MM.1S (cell line): ENCODE measurements around the gene TOM1L1.

ENCODE experiments used
- DNase-seq: peaks from one replicate; pipeline ENCODE4 v3.0.0-alpha.2; 2015
- H2AFZ ChIP-seq: fragments of 300-600 bp; sonication (generic); 2 replicates; pipeline ENCODE4 v1.6.0; 2016; ENCODE audit warnings: antibody characterized with exemption, low read length
- H3F3A ChIP-seq: fragments of 300-600 bp; sonication (generic); 2 replicates; pipeline ENCODE4 v1.6.1; 2016; ENCODE audit warnings: mild to moderate bottlenecking, antibody characterized with exemption, low read length, moderate library complexity, mixed read lengths; ENCODE audit not compliant: insufficient read depth
- H3K27ac ChIP-seq: fragments of 300-600 bp; sonication (generic); 2 replicates; pipeline ENCODE4 v1.5.1; 2016; ENCODE audit warnings: mild to moderate bottlenecking, low read length
- H3K27me3 ChIP-seq: fragments of 300-600 bp; sonication (generic); replicated peaks from 2 replicates; pipeline ENCODE4 v1.6.0; 2016; ENCODE audit warnings: low read length; ENCODE audit not compliant: insufficient read depth
- H3K36me3 ChIP-seq: fragments of 300-600 bp; sonication (generic); replicated peaks from 2 replicates; pipeline ENCODE4 v1.6.1; 2016; ENCODE audit warnings: mild to moderate bottlenecking, low read length, mixed read lengths; ENCODE audit not compliant: insufficient read depth
- H3K4me1 ChIP-seq: fragments of 300-600 bp; sonication (generic); 2 replicates; pipeline ENCODE4 v1.6.1; 2016; ENCODE audit warnings: low read length, mixed read lengths
- H3K4me2 ChIP-seq: fragments of 300-600 bp; sonication (generic); 2 replicates; pipeline ENCODE4 v1.6.0; 2016; ENCODE audit warnings: low read depth, low read length
- H3K4me3 ChIP-seq: fragments of 300-600 bp; sonication (generic); 2 replicates; pipeline ENCODE4 v1.5.1; 2016; ENCODE audit warnings: low read length, mixed read lengths
- H3K79me2 ChIP-seq: fragments of 300-600 bp; sonication (generic); 2 replicates; pipeline ENCODE4 v1.6.1; 2016; ENCODE audit warnings: mixed run types, low read length, mixed read lengths
- H3K9ac ChIP-seq: fragments of 300-600 bp; sonication (generic); 2 replicates; pipeline ENCODE4 v1.6.1; 2016; ENCODE audit warnings: low read length, mixed read lengths
- H3K9me2 ChIP-seq: fragments of 300-600 bp; sonication (generic); replicated peaks from 2 replicates; pipeline ENCODE4 v1.6.1; 2016; ENCODE audit warnings: mild to moderate bottlenecking, low read length, mixed read lengths; ENCODE audit not compliant: insufficient read depth
- H3K9me3 ChIP-seq: fragments of 300-600 bp; sonication (generic); replicated peaks from 2 replicates; pipeline ENCODE4 v1.6.1; 2016; ENCODE audit warnings: mild to moderate bottlenecking, low read length, mixed read lengths; ENCODE audit not compliant: insufficient read depth
- H4K20me1 ChIP-seq: fragments of 300-600 bp; sonication (generic); 2 replicates; pipeline ENCODE4 v1.6.1; 2016; ENCODE audit warnings: mild to moderate bottlenecking, low read length, moderate library complexity, mixed read lengths; ENCODE audit not compliant: insufficient read depth
- EZH2 ChIP-seq: fragments of 300-600 bp; sonication (generic); optimal IDR thresholded peaks from 2 replicates; pipeline ENCODE3; 2017; ENCODE audit warnings: low read depth, mild to moderate bottlenecking, antibody characterized with exemption, low read length, mixed read lengths
- EZH2phosphoT487 ChIP-seq: fragments of 300-600 bp; sonication (generic); IDR thresholded peaks from 2 replicates; pipeline ENCODE4 v1.6.1; 2018; ENCODE audit warnings: antibody characterized with exemption, low read length
- TF ChIP-seq, protein P1 (sequence below): fragments of 300-600 bp; sonication (generic); IDR thresholded peaks from 2 replicates; pipeline ENCODE4 v1.5.1; 2016; ENCODE audit warnings: antibody characterized with exemption, low read length, mixed read lengths

The TOM1L1 gene

GRCh38 chr17:54916721-54917120, 16.1 kb downstream of the TOM1L1 start:
- H3K4me3 ChIP-seq, result no peak overlapping the region
- no peaks in the 10 kb centered on the region for H3K4me1 ChIP-seq
- no peak for TF ChIP-seq EZH2
- TF ChIP-seq EZH2phosphoT487, result no peak
- TF ChIP-seq, protein P1, sequence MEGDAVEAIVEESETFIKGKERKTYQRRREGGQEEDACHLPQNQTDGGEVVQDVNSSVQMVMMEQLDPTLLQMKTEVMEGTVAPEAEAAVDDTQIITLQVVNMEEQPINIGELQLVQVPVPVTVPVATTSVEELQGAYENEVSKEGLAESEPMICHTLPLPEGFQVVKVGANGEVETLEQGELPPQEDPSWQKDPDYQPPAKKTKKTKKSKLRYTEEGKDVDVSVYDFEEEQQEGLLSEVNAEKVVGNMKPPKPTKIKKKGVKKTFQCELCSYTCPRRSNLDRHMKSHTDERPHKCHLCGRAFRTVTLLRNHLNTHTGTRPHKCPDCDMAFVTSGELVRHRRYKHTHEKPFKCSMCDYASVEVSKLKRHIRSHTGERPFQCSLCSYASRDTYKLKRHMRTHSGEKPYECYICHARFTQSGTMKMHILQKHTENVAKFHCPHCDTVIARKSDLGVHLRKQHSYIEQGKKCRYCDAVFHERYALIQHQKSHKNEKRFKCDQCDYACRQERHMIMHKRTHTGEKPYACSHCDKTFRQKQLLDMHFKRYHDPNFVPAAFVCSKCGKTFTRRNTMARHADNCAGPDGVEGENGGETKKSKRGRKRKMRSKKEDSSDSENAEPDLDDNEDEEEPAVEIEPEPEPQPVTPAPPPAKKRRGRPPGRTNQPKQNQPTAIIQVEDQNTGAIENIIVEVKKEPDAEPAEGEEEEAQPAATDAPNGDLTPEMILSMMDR, result no peak
- H3K27me3 ChIP-seq, result no peaks in the 10 kb centered on the region
- no peak overlapping the region for H2AFZ ChIP-seq
- H3F3A ChIP-seq, result no peaks in the 10 kb centered on the region
- H3K27ac ChIP-seq, result no peak overlapping the region
- H3K9me3 ChIP-seq, result no peaks in the 10 kb centered on the region
- H3K9ac ChIP-seq, result no peak overlapping the region
- no peaks in the 10 kb centered on the region for H3K9me2 ChIP-seq
- H3K79me2 ChIP-seq, result no peaks in the 10 kb centered on the region
- DNase-seq, result no peak
- no peak overlapping the region for H3K4me2 ChIP-seq
- H4K20me1 ChIP-seq, result no peaks in the 10 kb centered on the region
- no peaks in the 10 kb centered on the region for H3K36me3 ChIP-seq

DNA sequence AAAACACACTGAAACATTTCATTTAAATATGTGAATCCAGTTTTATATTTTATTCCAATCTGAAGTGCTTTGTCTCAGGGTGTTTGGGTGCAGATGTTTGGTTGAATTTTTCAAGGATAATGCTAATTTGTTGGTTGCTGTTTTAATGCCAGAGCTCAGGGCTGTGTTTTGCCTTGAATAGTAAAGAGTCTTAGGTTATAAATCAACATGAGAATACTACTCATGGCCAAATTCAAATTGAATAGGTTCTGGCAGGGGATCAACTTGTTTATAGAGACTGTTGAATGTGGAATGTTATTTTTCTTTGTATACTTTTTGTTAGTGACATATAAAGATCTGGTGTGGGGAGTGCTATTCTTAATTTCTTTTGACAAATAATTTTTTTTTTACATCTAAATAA, 18.8 kb downstream of the TOM1L1 start:
- Histone ChIP-seq H3K27me3 (no peaks in the 10 kb centered on the region), H3K27ac (no peak overlapping the region), H3K4me1 (no peaks in the 10 kb centered on the region), H4K20me1 (no peaks in the 10 kb centered on the region), H2AFZ (no peak overlapping the region), H3F3A (no peaks in the 10 kb centered on the region), H3K9me3 (no peaks in the 10 kb centered on the region), H3K4me2 (no peak overlapping the region), H3K36me3 (no peaks in the 10 kb centered on the region), H3K4me3 (no peak overlapping the region), H3K9me2 (no peaks in the 10 kb centered on the region), H3K79me2 (no peaks in the 10 kb centered on the region), H3K9ac (no peak overlapping the region)
- TF ChIP-seq EZH2phosphoT487 (no peak), EZH2 (no peak)
- TF ChIP-seq, protein P1, result no peak
- no peak for DNase-seq

GRCh38 chr17:54920819-54921218, 20.2 kb downstream of the TOM1L1 start:
- Histone ChIP-seq H3K79me2 (no peaks in the 10 kb centered on the region), H3K36me3 (no peaks in the 10 kb centered on the region), H3K27ac (no peak overlapping the region), H3K4me3 (no peak overlapping the region), H3K9ac (no peak overlapping the region), H4K20me1 (no peaks in the 10 kb centered on the region), H3K27me3 (no peaks in the 10 kb centered on the region), H2AFZ (no peak overlapping the region), H3F3A (no peaks in the 10 kb centered on the region), H3K9me2 (no peaks in the 10 kb centered on the region), H3K4me1 (no peaks in the 10 kb centered on the region), H3K4me2 (no peak overlapping the region), H3K9me3 (no peaks in the 10 kb centered on the region)
- DNase-seq, result no peak
- no peak for TF ChIP-seq EZH2phosphoT487

GRCh38 chr17:54924405-54924804, 23.8 kb downstream of the TOM1L1 start:
- no peaks in the 10 kb centered on the region for H3K9me2 ChIP-seq
- no peaks in the 10 kb centered on the region for H4K20me1 ChIP-seq
- no peaks in the 10 kb centered on the region for H3K79me2 ChIP-seq
- no peaks in the 10 kb centered on the region for H3F3A ChIP-seq
- H2AFZ ChIP-seq, result no peak overlapping the region
- no peak overlapping the region for H3K27ac ChIP-seq
- DNase-seq, result no peak
- H3K9me3 ChIP-seq, result no peaks in the 10 kb centered on the region
- H3K9ac ChIP-seq, result no peak overlapping the region
- H3K27me3 ChIP-seq, result no peaks in the 10 kb centered on the region
- no peak for TF ChIP-seq EZH2phosphoT487
- TF ChIP-seq, protein P1, result no peak
- no peak for TF ChIP-seq EZH2
- no peaks in the 10 kb centered on the region for H3K4me1 ChIP-seq
- H3K4me3 ChIP-seq, result no peak overlapping the region
- no peaks in the 10 kb centered on the region for H3K36me3 ChIP-seq
- no peak overlapping the region for H3K4me2 ChIP-seq
